GM12873 (cell line): ENCODE data around the gene C9orf153.

Source experiments
- CTCF ChIP-seq: IDR thresholded peaks from 2 replicates; pipeline ENCODE4 v1.5.1; 2012; ENCODE audit warnings: low read depth, mild to moderate bottlenecking, moderate library complexity, low read length, control low read depth; ENCODE audit not compliant: insufficient read depth; ENCODE audit errors: missing control alignments

Gene C9orf153

GRCh38 chr9:86280580-86280979 is 21.1 kb upstream of the C9orf153 start:
- TF ChIP-seq CTCF, result no peak

GRCh38 chr9:86279839-86280238 is 20.4 kb upstream of the C9orf153 start:
- TF ChIP-seq CTCF, result no peak

GRCh38 chr9:86277072-86277471 is 17.6 kb upstream of the C9orf153 start:
- no peak for TF ChIP-seq CTCF

- TF ChIP-seq CTCF, result peak; percentile 31
These were observed 16.5 kb upstream of the C9orf153 start for GRCh38 chr9:86275962-86276361.

- TF ChIP-seq CTCF, result no peak
These were observed 15.6 kb upstream of the C9orf153 start for GRCh38 chr9:86274821-86275643.

GRCh38 chr9:86272221-86272620 is 12.8 kb upstream of the C9orf153 start:
- TF ChIP-seq CTCF, result no peak

- no peak for TF ChIP-seq CTCF
These were observed 4.4 kb upstream of the C9orf153 start for GRCh38 chr9:86263876-86264275.
